Esophagus squamous epithelium (tissue), 4 donors: ENCODE data around the gene CACNA1D.

Experiments
- POLR2A ChIP-seq, 4 donors: fragments of 450-650 bp; IDR thresholded peaks; one replicate each; pipeline ENCODE4 v1.6.1; 2017; ENCODE audit warnings: antibody characterized with exemption in 4 of 4, mild to moderate bottlenecking in 4 of 4, moderate library complexity in 3 of 4
- TF ChIP-seq, protein P1 (sequence below), 6 experiments: fragments of 450-650 bp in 4 of 6; fragments of 200-600 bp in 2 of 6; sonication (generic) in 2 of 6; IDR thresholded peaks; one replicate each; pipeline ENCODE4 v1.5.1; 2016 to 2019; ENCODE audit warnings: antibody characterized with exemption in 6 of 6, mild to moderate bottlenecking in 4 of 6, moderate library complexity in 4 of 6

DNA sequence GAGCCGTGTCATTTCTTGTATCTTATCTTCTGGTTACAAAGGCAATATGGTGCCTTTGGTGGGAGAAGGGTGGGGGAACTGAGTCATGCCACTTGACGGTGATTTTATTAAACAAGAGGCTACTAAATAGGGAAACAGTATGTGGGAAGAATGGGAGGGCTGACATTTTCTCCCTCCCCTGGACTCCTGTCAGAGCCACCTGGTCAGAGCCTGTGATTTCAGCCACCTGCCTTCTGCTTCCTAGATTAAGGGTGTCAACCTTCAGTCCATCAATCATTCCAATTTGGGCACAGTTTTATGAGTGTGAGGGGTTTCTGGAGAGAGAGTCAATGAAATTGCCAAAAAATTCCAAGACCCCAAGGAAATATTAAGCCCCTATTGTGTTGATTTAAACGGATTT lies 264.4 kb downstream of the CACNA1D start:
- TF ChIP-seq, protein P1, sequence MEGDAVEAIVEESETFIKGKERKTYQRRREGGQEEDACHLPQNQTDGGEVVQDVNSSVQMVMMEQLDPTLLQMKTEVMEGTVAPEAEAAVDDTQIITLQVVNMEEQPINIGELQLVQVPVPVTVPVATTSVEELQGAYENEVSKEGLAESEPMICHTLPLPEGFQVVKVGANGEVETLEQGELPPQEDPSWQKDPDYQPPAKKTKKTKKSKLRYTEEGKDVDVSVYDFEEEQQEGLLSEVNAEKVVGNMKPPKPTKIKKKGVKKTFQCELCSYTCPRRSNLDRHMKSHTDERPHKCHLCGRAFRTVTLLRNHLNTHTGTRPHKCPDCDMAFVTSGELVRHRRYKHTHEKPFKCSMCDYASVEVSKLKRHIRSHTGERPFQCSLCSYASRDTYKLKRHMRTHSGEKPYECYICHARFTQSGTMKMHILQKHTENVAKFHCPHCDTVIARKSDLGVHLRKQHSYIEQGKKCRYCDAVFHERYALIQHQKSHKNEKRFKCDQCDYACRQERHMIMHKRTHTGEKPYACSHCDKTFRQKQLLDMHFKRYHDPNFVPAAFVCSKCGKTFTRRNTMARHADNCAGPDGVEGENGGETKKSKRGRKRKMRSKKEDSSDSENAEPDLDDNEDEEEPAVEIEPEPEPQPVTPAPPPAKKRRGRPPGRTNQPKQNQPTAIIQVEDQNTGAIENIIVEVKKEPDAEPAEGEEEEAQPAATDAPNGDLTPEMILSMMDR (IDR thresholded peaks at IDR 0.05): no peak
- TF ChIP-seq POLR2A (IDR thresholded peaks at IDR 0.05): no peak
